Chondrocyte (in vitro differentiated cells): ENCODE data around the gene NKX2-8. TPM values are rescaled to one million over a fixed set of nuclear protein-coding genes. Genes with fewer than 3 reads are reported as not detected.

Experiments used
- DNase-seq: peaks from one replicate; pipeline ENCODE4 v3.0.0; 2021; ENCODE audit warnings: mixed read lengths, low spot score
- H3K27ac Mint-ChIP-seq: one replicate; pipeline ENCODE4 v1.8.0; 2021; ENCODE audit warnings: mild to moderate bottlenecking, moderate library complexity, mixed read lengths; ENCODE audit not compliant: unreplicated experiment
- H3K27me3 Mint-ChIP-seq: 2 replicates; pipeline ENCODE4 v1.8.0; 2021; ENCODE audit warnings: low read depth, mixed read lengths
- H3K36me3 Mint-ChIP-seq: 2 replicates; pipeline ENCODE4 v1.8.0; 2021; ENCODE audit warnings: low read depth, mixed read lengths
- H3K4me1 Mint-ChIP-seq: 2 replicates; pipeline ENCODE4 v1.8.0; 2021; ENCODE audit warnings: low read depth, mild to moderate bottlenecking, mixed read lengths
- H3K4me3 Mint-ChIP-seq: one replicate; pipeline ENCODE4 v1.8.0; 2021; ENCODE audit warnings: mild to moderate bottlenecking, moderate library complexity, mixed read lengths; ENCODE audit not compliant: unreplicated experiment
- H3K9me3 Mint-ChIP-seq: 2 replicates; pipeline ENCODE4 v1.8.0; 2021; ENCODE audit warnings: low read depth, mixed read lengths
- CTCF ChIP-seq: fragments of 200-600 bp; sonication (generic); IDR thresholded peaks from 2 replicates; pipeline ENCODE4 v1.5.0; 2021; ENCODE audit warnings: antibody characterized with exemption, mild to moderate bottlenecking, moderate library complexity
- total RNA-seq: library from RNA; stranded (reverse); gene quantifications from 3 replicates; pipeline ENCODE4 v1.2.1, GENCODE V29; 2021

The NKX2-8 gene
- total RNA-seq, 1 donor from 2014 or later = not detected

GRCh38 chr14:36585100-36585499 lies 2.7 kb upstream of the NKX2-8 start:
- peaks cover 64% of the 10 kb centered on the region for H3K27me3 Mint-ChIP-seq
- TF ChIP-seq CTCF = no peak
- no peaks in the 10 kb centered on the region for H3K36me3 Mint-ChIP-seq
- no peak overlapping the region for H3K4me3 Mint-ChIP-seq
- peaks cover 8% of the 10 kb centered on the region for H3K4me1 Mint-ChIP-seq
- DNase-seq = no peak
- H3K27ac Mint-ChIP-seq = no peak overlapping the region
- no peaks in the 10 kb centered on the region for H3K9me3 Mint-ChIP-seq

- no peak for TF ChIP-seq CTCF
- DNase-seq = no peak
- Mint-ChIP-seq H3K9me3 (no peaks in the 10 kb centered on the region), H3K27me3 (peaks cover 65% of the 10 kb centered on the region), H3K4me3 (no peak overlapping the region), H3K27ac (no peak overlapping the region), H3K36me3 (no peaks in the 10 kb centered on the region), H3K4me1 (peaks cover 9% of the 10 kb centered on the region)
Observed at GRCh38 chr14:36583893-36584811, 1.7 kb upstream of the NKX2-8 start.

- DNase-seq = no peak
- peaks cover 64% of the 10 kb centered on the region for H3K27me3 Mint-ChIP-seq
- no peak overlapping the region for H3K4me3 Mint-ChIP-seq
- peaks cover 9% of the 10 kb centered on the region for H3K4me1 Mint-ChIP-seq
- TF ChIP-seq CTCF = no peak
- no peak overlapping the region for H3K27ac Mint-ChIP-seq
- H3K9me3 Mint-ChIP-seq = no peaks in the 10 kb centered on the region
- no peaks in the 10 kb centered on the region for H3K36me3 Mint-ChIP-seq
Observed at GRCh38 chr14:36583242-36583892, 953 bp upstream of the NKX2-8 start.

GRCh38 chr14:36582874-36583241 lies 444 bp upstream of the NKX2-8 start:
- Mint-ChIP-seq H3K36me3 (no peaks in the 10 kb centered on the region), H3K4me1 (peaks cover 9% of the 10 kb centered on the region), H3K27ac (no peak overlapping the region), H3K4me3 (no peak overlapping the region), H3K9me3 (no peaks in the 10 kb centered on the region), H3K27me3 (peaks cover 66% of the 10 kb centered on the region)
- DNase-seq = no peak
- TF ChIP-seq CTCF = no peak
